ENCODE data around the gene DGCR6L. TPM values are rescaled to one million over a fixed set of nuclear protein-coding genes. Genes with fewer than 3 reads are reported as not detected.

DGCR6L gene
- total RNA-seq, 1 experiment from 2014 or later = 68.5 TPM

GRCh38 chr22:20264614-20265452 lies 55.0 kb downstream of the DGCR6L start:
- H3K4me3 Mint-ChIP-seq = no peak overlapping the region
- ChIA-PET CTCF (interaction anchor here (1.3 kb wide), 1 partner anchor 26 kb away, joined by 3 read pairs; no protein-coding TSS in a partner anchor), POLR2A (no interaction called here)
- no peaks in the 10 kb centered on the region for H3K36me3 Mint-ChIP-seq
- no peak overlapping the region for H3K27ac Mint-ChIP-seq
- H3K4me1 Mint-ChIP-seq = peaks cover 7% of the 10 kb centered on the region
- no peak for DNase-seq (ENCODE audit: low spot score)
- no peaks in the 10 kb centered on the region for H3K27me3 Mint-ChIP-seq (ENCODE audit: low read depth)
- ATAC-seq = no peak
- H3K9me3 Mint-ChIP-seq = no peaks in the 10 kb centered on the region
- TF ChIP-seq ZNF263 (CRISPR knock-in tag; IDR thresholded peaks at IDR 0.05; ENCODE audit: low read depth) (no peak), ELF4 (CRISPR knock-in tag; IDR thresholded peaks at IDR 0.05; ENCODE audit: low read depth) (no peak), ZBTB21 (CRISPR knock-in tag; IDR thresholded peaks at IDR 0.05; ENCODE audit: borderline replicate concordance) (no peak), NR1H2 (CRISPR knock-in tag; IDR thresholded peaks at IDR 0.05) (no peak), NFATC4 (CRISPR knock-in tag; IDR thresholded peaks at IDR 0.05) (no peak), MAX (CRISPR knock-in tag; IDR thresholded peaks at IDR 0.05) (no peak), EMX1 (CRISPR knock-in tag; IDR thresholded peaks at IDR 0.05) (no peak), ETV6 (CRISPR knock-in tag; IDR thresholded peaks at IDR 0.05) (no peak), CDX4 (CRISPR knock-in tag; IDR thresholded peaks at IDR 0.05; ENCODE audit: borderline replicate concordance) (no peak), HMGXB4 (CRISPR knock-in tag; IDR thresholded peaks at IDR 0.05) (no peak)
- TF ChIP-seq, protein P1, sequence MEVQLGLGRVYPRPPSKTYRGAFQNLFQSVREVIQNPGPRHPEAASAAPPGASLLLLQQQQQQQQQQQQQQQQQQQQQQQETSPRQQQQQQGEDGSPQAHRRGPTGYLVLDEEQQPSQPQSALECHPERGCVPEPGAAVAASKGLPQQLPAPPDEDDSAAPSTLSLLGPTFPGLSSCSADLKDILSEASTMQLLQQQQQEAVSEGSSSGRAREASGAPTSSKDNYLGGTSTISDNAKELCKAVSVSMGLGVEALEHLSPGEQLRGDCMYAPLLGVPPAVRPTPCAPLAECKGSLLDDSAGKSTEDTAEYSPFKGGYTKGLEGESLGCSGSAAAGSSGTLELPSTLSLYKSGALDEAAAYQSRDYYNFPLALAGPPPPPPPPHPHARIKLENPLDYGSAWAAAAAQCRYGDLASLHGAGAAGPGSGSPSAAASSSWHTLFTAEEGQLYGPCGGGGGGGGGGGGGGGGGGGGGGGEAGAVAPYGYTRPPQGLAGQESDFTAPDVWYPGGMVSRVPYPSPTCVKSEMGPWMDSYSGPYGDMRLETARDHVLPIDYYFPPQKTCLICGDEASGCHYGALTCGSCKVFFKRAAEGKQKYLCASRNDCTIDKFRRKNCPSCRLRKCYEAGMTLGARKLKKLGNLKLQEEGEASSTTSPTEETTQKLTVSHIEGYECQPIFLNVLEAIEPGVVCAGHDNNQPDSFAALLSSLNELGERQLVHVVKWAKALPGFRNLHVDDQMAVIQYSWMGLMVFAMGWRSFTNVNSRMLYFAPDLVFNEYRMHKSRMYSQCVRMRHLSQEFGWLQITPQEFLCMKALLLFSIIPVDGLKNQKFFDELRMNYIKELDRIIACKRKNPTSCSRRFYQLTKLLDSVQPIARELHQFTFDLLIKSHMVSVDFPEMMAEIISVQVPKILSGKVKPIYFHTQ (CRISPR knock-in tag; IDR thresholded peaks at IDR 0.05) = no peak
- TF ChIP-seq, protein P2, sequence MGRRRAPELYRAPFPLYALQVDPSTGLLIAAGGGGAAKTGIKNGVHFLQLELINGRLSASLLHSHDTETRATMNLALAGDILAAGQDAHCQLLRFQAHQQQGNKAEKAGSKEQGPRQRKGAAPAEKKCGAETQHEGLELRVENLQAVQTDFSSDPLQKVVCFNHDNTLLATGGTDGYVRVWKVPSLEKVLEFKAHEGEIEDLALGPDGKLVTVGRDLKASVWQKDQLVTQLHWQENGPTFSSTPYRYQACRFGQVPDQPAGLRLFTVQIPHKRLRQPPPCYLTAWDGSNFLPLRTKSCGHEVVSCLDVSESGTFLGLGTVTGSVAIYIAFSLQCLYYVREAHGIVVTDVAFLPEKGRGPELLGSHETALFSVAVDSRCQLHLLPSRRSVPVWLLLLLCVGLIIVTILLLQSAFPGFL (CRISPR knock-in tag; IDR thresholded peaks at IDR 0.05; ENCODE audit: borderline replicate concordance) = no peak
- TF ChIP-seq, protein P3, sequence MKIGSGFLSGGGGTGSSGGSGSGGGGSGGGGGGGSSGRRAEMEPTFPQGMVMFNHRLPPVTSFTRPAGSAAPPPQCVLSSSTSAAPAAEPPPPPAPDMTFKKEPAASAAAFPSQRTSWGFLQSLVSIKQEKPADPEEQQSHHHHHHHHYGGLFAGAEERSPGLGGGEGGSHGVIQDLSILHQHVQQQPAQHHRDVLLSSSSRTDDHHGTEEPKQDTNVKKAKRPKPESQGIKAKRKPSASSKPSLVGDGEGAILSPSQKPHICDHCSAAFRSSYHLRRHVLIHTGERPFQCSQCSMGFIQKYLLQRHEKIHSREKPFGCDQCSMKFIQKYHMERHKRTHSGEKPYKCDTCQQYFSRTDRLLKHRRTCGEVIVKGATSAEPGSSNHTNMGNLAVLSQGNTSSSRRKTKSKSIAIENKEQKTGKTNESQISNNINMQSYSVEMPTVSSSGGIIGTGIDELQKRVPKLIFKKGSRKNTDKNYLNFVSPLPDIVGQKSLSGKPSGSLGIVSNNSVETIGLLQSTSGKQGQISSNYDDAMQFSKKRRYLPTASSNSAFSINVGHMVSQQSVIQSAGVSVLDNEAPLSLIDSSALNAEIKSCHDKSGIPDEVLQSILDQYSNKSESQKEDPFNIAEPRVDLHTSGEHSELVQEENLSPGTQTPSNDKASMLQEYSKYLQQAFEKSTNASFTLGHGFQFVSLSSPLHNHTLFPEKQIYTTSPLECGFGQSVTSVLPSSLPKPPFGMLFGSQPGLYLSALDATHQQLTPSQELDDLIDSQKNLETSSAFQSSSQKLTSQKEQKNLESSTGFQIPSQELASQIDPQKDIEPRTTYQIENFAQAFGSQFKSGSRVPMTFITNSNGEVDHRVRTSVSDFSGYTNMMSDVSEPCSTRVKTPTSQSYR (CRISPR knock-in tag; IDR thresholded peaks at IDR 0.05) = no peak

Other genes starting within 250 kb of the DGCR6L start
- 39.5 to 55.0 TPM (median 41.2 TPM) in 3 replicates for gene DGCR8, start 239.8 kb downstream of the DGCR6L start, total RNA-seq (2021)
- 379 to 443 TPM (median 400 TPM) in 3 replicates for gene RANBP1, start 204.0 kb downstream of the DGCR6L start, total RNA-seq (2021)
- 52.0 to 68.6 TPM (median 53.7 TPM) in 3 replicates for gene TRMT2A, start 202.8 kb downstream of the DGCR6L start, total RNA-seq (2021)
- 72.3 to 79.7 TPM (median 77.6 TPM) in 3 replicates for gene ZDHHC8, start 188.3 kb downstream of the DGCR6L start, total RNA-seq (2021)
- not detected in 3 replicates for gene CCDC188, start 169.0 kb downstream of the DGCR6L start, total RNA-seq (2021)
- gene RTN4R, start 51.7 kb downstream of the DGCR6L start, total RNA-seq (2021) = 23.0 to 27.0 TPM (median 25.0 TPM) in 3 replicates
- 56.5 to 62.8 TPM (median 61.7 TPM) in 3 replicates for gene ZNF74, start 74.1 kb upstream of the DGCR6L start, total RNA-seq (2021)
- gene SCARF2, start 117.8 kb upstream of the DGCR6L start, total RNA-seq (2021) = 17.4 to 26.3 TPM (median 17.5 TPM) in 3 replicates
- 9.9 to 15.7 TPM (median 12.1 TPM) in 3 replicates for gene KLHL22, start 175.7 kb upstream of the DGCR6L start, total RNA-seq (2021)
- gene MED15, start 187.6 kb upstream of the DGCR6L start, total RNA-seq (2021) = 60.9 to 67.7 TPM (median 62.6 TPM) in 3 replicates

All from WTC11 (cell line).